HCT116 (cell line): ENCODE measurements around the gene DPH6. TPM values are rescaled to one million over a fixed set of nuclear protein-coding genes. Genes with fewer than 3 reads are reported as not detected.

ENCODE experiments used
- ATAC-seq: fragments of 200-7000 bp; cut with Tn5 transposase; 2 replicates; pipeline ENCODE4 v1.9.1; 2020; ENCODE audit warnings: mild to moderate bottlenecking, moderate library complexity
- BruUV-seq: library from RNA; stranded (reverse); fragments of 400-500 nt; replicated peaks from 2 replicates; lab custom pipeline; 2021; lab: Mats Ljungman, UMichigan
- CTCF ChIA-PET: fragments of 300-600 bp; sonication (Branson Sonifier 250); formaldehyde crosslinking; loops from one replicate; lab custom pipeline; 2021; ENCODE audit warnings: antibody characterized with exemption; lab: Charles Lee
- POLR2A ChIA-PET: fragments of 300-600, 350-600 bp; sonication (Branson Sonifier 250); formaldehyde crosslinking; loops from one replicate; lab custom pipeline; 2021; ENCODE audit warnings: antibody characterized with exemption; lab: Charles Lee
- RAD21 ChIA-PET, 2 experiments: fragments of 300-600 bp; sonication (Branson Sonifier 250); formaldehyde crosslinking; loops; one replicate each; lab custom pipeline; 2023; ENCODE audit warnings: low total read pairs in 2 of 2; ENCODE audit not compliant: uncharacterized antibody in 2 of 2, unreplicated experiment in 2 of 2, low non-redundant PET in 1 of 2; lab: Charles Lee
- DNase-seq: peaks from one replicate; pipeline ENCODE4 v3.0.0-alpha.2; 2010; ENCODE audit warnings: low read depth, low spot score
- H2AFZ ChIP-seq: fragments of 200-600 bp; shearing (Covaris generic), sonication (generic); 2 replicates; pipeline ENCODE4 v1.6.1; 2017; ENCODE audit warnings: low read depth, mixed run types, mixed read lengths, antibody characterized with exemption, low read length; ENCODE audit not compliant: poor library complexity, severe bottlenecking
- H3K27ac ChIP-seq: 2 replicates; pipeline ENCODE4 v1.5.1; 2012; ENCODE audit warnings: low read depth, low read length
- H3K27me3 ChIP-seq: fragments of 200-600 bp; sonication (generic); 2 replicates; pipeline ENCODE4 v1.6.1; 2016; ENCODE audit warnings: mixed run types, low read length, mixed read lengths; ENCODE audit not compliant: insufficient read depth
- H3K36me3 ChIP-seq, 2 experiments: fragments of 200-500 bp in 1 of 2; fragments of 200-600 bp in 1 of 2; sonication (Bioruptor generic) in 1 of 2; sonication (generic) in 1 of 2; 2 replicates each; pipeline versions ENCODE4 v1.5.1 to v1.6.1; 2014 to 2016; ENCODE audit warnings: low read length in 2 of 2, inconsistent platforms in 1 of 2, mixed read lengths in 1 of 2, mixed run types in 1 of 2; ENCODE audit not compliant: insufficient read depth in 2 of 2, control insufficient read depth in 1 of 2
- H3K4me1 ChIP-seq, 2 experiments: fragments of 200-600 bp in 1 of 2; sonication (generic) in 1 of 2; 2 replicates each; pipeline versions ENCODE4 v1.5.1 to v1.6.1; 2012 to 2017; ENCODE audit warnings: low read length in 2 of 2, inconsistent platforms in 1 of 2, mild to moderate bottlenecking in 1 of 2, mixed read lengths in 1 of 2, mixed run types in 1 of 2, moderate library complexity in 1 of 2; ENCODE audit not compliant: insufficient read depth in 2 of 2, control insufficient read depth in 1 of 2
- H3K4me2 ChIP-seq: fragments of 200-600 bp; sonication (generic); 2 replicates; pipeline ENCODE4 v1.6.1; 2017; ENCODE audit warnings: mixed run types, low read length, mixed read lengths
- H3K4me3 ChIP-seq, 2 experiments: fragments of 200-600 bp in 1 of 2; sonication (generic) in 1 of 2; replicated peaks in 1 of 2; 2 replicates each; pipeline ENCODE4 v1.5.1; 2011 to 2016; ENCODE audit warnings: low read length in 2 of 2, control low read depth in 1 of 2, low read depth in 1 of 2, mild to moderate bottlenecking in 1 of 2, mixed read lengths in 1 of 2, mixed run types in 1 of 2
- H3K79me2 ChIP-seq: fragments of 200-600 bp; sonication (generic); 2 replicates; pipeline ENCODE4 v1.6.1; 2017; ENCODE audit warnings: mild to moderate bottlenecking, mixed run types, low read length, moderate library complexity, mixed read lengths; ENCODE audit not compliant: insufficient read depth
- H3K9ac ChIP-seq: fragments of 200-600 bp; sonication (generic); 2 replicates; pipeline ENCODE4 v1.6.1; 2016; ENCODE audit warnings: low read length, mixed read lengths
- H3K9me2 ChIP-seq: fragments of 200-600 bp; sonication (generic), shearing (Covaris generic); 2 replicates; pipeline ENCODE4 v1.6.1; 2017; ENCODE audit warnings: mixed run types, mild to moderate bottlenecking, moderate library complexity; ENCODE audit not compliant: insufficient read depth
- H3K9me3 ChIP-seq, 2 experiments: fragments of 200-500 bp in 1 of 2; fragments of 200-600 bp in 1 of 2; sonication (Bioruptor generic) in 1 of 2; sonication (generic) in 1 of 2; 2 replicates each; pipeline ENCODE4 v1.6.1; 2014 to 2017; ENCODE audit warnings: low read length in 2 of 2, mixed read lengths in 2 of 2, inconsistent platforms in 1 of 2, low read depth in 1 of 2, mild to moderate bottlenecking in 1 of 2, mixed run types in 1 of 2, moderate library complexity in 1 of 2; ENCODE audit not compliant: control insufficient read depth in 1 of 2, insufficient read depth in 1 of 2
- H4K20me1 ChIP-seq: fragments of 200-600 bp; sonication (generic), shearing (Covaris generic); 2 replicates; pipeline ENCODE4 v1.6.1; 2017; ENCODE audit warnings: mixed run types, mild to moderate bottlenecking, moderate library complexity; ENCODE audit not compliant: insufficient read depth
- ATF3 ChIP-seq: IDR thresholded peaks from 2 replicates; pipeline ENCODE4 v1.6.1; 2012
- CBX3 ChIP-seq: IDR thresholded peaks from 2 replicates; pipeline ENCODE4 v1.6.1; 2012; ENCODE audit warnings: low read depth
- CEBPB ChIP-seq: IDR thresholded peaks from 2 replicates; pipeline ENCODE4 v1.6.1; 2012; ENCODE audit warnings: low read depth
- CTCF ChIP-seq, 3 experiments: fragments of 200-600 bp in 1 of 3; sonication (generic) in 1 of 3; IDR thresholded peaks in 2 of 3; conservative IDR thresholded peaks in 1 of 3; 2 replicates each; pipeline ENCODE4 v1.5.1; 2012 to 2017; ENCODE audit warnings: low read depth in 2 of 3, low read length in 2 of 3, antibody characterized with exemption in 1 of 3, borderline replicate concordance in 1 of 3, control low read depth in 1 of 3, mild to moderate bottlenecking in 1 of 3, mixed read lengths in 1 of 3, mixed run types in 1 of 3, moderate library complexity in 1 of 3; ENCODE audit not compliant: insufficient read depth in 1 of 3
- EGR1 ChIP-seq: IDR thresholded peaks from 2 replicates; pipeline ENCODE4 v1.6.1; 2012; ENCODE audit warnings: low read depth
- ELF1 ChIP-seq: IDR thresholded peaks from 2 replicates; pipeline ENCODE4 v1.6.1; 2012; ENCODE audit warnings: low read depth, borderline replicate concordance
- EZH2phosphoT487 ChIP-seq: fragments of 200-600 bp; IDR thresholded peaks from 2 replicates; pipeline ENCODE4 v1.6.1; 2018; ENCODE audit warnings: antibody characterized with exemption, borderline replicate concordance
- FOSL1 ChIP-seq: IDR thresholded peaks from 2 replicates; pipeline ENCODE4 v1.6.1; 2012; ENCODE audit warnings: low read depth
- JUND ChIP-seq: IDR thresholded peaks from 2 replicates; pipeline ENCODE4 v1.6.1; 2012
- MAX ChIP-seq: IDR thresholded peaks from 2 replicates; pipeline ENCODE4 v1.6.1; 2012
- POLR2AphosphoS5 ChIP-seq: IDR thresholded peaks from 2 replicates; pipeline ENCODE4 v1.6.1; 2011; ENCODE audit warnings: mild to moderate bottlenecking, low read depth, low read length, moderate library complexity
- SIN3A ChIP-seq: IDR thresholded peaks from 2 replicates; pipeline ENCODE4 v1.6.1; 2012; ENCODE audit warnings: low read depth
- SP1 ChIP-seq: IDR thresholded peaks from 2 replicates; pipeline ENCODE4 v1.6.1; 2012; ENCODE audit warnings: low read depth
- TCF7L2 ChIP-seq: IDR thresholded peaks from 2 replicates; pipeline ENCODE4 v1.7.0; 2011; ENCODE audit warnings: borderline replicate concordance, inconsistent platforms; ENCODE audit not compliant: insufficient read depth, insufficient read length; ENCODE audit errors: extremely low read depth
- YY1 ChIP-seq: IDR thresholded peaks from 2 replicates; pipeline ENCODE4 v1.6.1; 2011; ENCODE audit warnings: low read length, low read depth, moderate library complexity, mild to moderate bottlenecking; ENCODE audit not compliant: insufficient replicate concordance; ENCODE audit errors: extremely low read depth
- ZFX ChIP-seq: fragments of 450-650 bp; IDR thresholded peaks from 2 replicates; pipeline ENCODE4 v1.6.1; 2017
- ZNF274 ChIP-seq: fragments of 200-500 bp; sonication (Bioruptor generic); IDR thresholded peaks from 2 replicates; pipeline ENCODE4 v1.6.1; 2014; ENCODE audit warnings: mild to moderate bottlenecking, low read depth, low read length, inconsistent platforms
- intact Hi-C: fragments of 100-400 bp; cut with micrococcal nuclease; formaldehyde crosslinking; loops from 2 replicates; pipeline ENCODE4 v1.10.0; 2022
- total RNA-seq: library from RNA; stranded (reverse); gene quantifications from one replicate; pipeline ENCODE4 v1.2.1, GENCODE V29; 2021; ENCODE audit not compliant: unreplicated experiment

The DPH6 gene
- total RNA-seq, 1 experiment from 2014 or later, result 18.2 TPM

GRCh38 chr15:35374661-35375060 is 171.3 kb downstream of the DPH6 start:
- Histone ChIP-seq H3K27me3 (no peaks in the 10 kb centered on the region), H3K27ac (no peak overlapping the region), H3K4me3 (no peak overlapping the region), H3K9me3 (no peaks in the 10 kb centered on the region), H3K9me2 (no peaks in the 10 kb centered on the region), H4K20me1 (no peaks in the 10 kb centered on the region), H3K36me3 (no peaks in the 10 kb centered on the region), H3K79me2 (no peaks in the 10 kb centered on the region), H3K4me1 (no peaks in the 10 kb centered on the region), H3K9ac (no peak overlapping the region), H2AFZ (no peak overlapping the region), H3K4me2 (no peak overlapping the region)
- ChIA-PET CTCF (no interaction called here), POLR2A (no interaction called here), RAD21 (no interaction called here)
- intact Hi-C loops, result no loop called here
- DNase-seq (no peak), ATAC-seq (no peak)
- BruUV-seq, result no TSS peak
- TF ChIP-seq ZFX, result no peak
- no peak for TF ChIP-seq FOSL1
- no peak for TF ChIP-seq ATF3
- TF ChIP-seq POLR2AphosphoS5, result no peak
- no peak for TF ChIP-seq ELF1
- no peak for TF ChIP-seq ZNF274
- no peak for TF ChIP-seq EGR1
- TF ChIP-seq SP1, result no peak
- TF ChIP-seq TCF7L2, result no peak
- no peak for TF ChIP-seq CBX3
- no peak for TF ChIP-seq MAX
- TF ChIP-seq CTCF (IDR thresholded peaks at IDR 0.05 in 2 of 3, conservative IDR thresholded peaks at IDR 0.05 in 1 of 3; ENCODE audit: borderline replicate concordance in 1 of 3, insufficient read depth in 1 of 3, low read depth in 2 of 3, low read length in 2 of 3), result no peak
- no peak for TF ChIP-seq JUND
- TF ChIP-seq EZH2phosphoT487, result no peak
- no peak for TF ChIP-seq CEBPB
- TF ChIP-seq SIN3A, result no peak
- no peak for TF ChIP-seq YY1
